Measurements from ENCODE around the gene PPP2R2D. TPM values are rescaled to one million over a fixed set of nuclear protein-coding genes. Genes with fewer than 3 reads are reported as not detected.

The PPP2R2D gene
- polyA plus RNA-seq, 2 donors, result 14.5 to 19.3 TPM

- no peak overlapping the region for H3K4me3 ChIP-seq (ENCODE audit: low read depth in 1 of 2, low read length in 2 of 2)
- WGBS, 2 donors, result 91 to 96% methylated on average over 9 of the region's 9 CpGs
- no peaks in the 10 kb centered on the region for H3K9me3 ChIP-seq (ENCODE audit: control insufficient read depth in 2 of 2, insufficient read depth in 1 of 2, low read depth in 1 of 2, low read length in 1 of 2)
- H3K36me3 ChIP-seq (ENCODE audit: control insufficient read depth in 2 of 2, insufficient read depth in 2 of 2, low read length in 1 of 2), result no peaks in the 10 kb centered on the region
- H3K27me3 ChIP-seq (ENCODE audit: control insufficient read depth in 1 of 2, insufficient read depth in 2 of 2, low read length in 2 of 2), result no peaks in the 10 kb centered on the region
- H3K27ac ChIP-seq (ENCODE audit: low read depth in 2 of 2, low read length in 1 of 2), result no peak overlapping the region
- peaks cover 3 to 8% of the 10 kb centered on the region in 2 donors for H3K4me1 ChIP-seq (ENCODE audit: control insufficient read depth in 2 of 2, insufficient read depth in 2 of 2, low read length in 1 of 2)
Measured at GRCh38 chr10:131902691-131903090, 1.9 kb downstream of the PPP2R2D start.

GRCh38 chr10:131905267-131905571 lies 4.4 kb downstream of the PPP2R2D start:
- Histone ChIP-seq H3K9me3 (ENCODE audit: control insufficient read depth in 2 of 2, insufficient read depth in 1 of 2, low read depth in 1 of 2, low read length in 1 of 2) (no peaks in the 10 kb centered on the region), H3K4me1 (ENCODE audit: control insufficient read depth in 2 of 2, insufficient read depth in 2 of 2, low read length in 1 of 2) (peaks cover 5 to 14% of the 10 kb centered on the region in 2 donors), H3K27me3 (ENCODE audit: control insufficient read depth in 1 of 2, insufficient read depth in 2 of 2, low read length in 2 of 2) (no peaks in the 10 kb centered on the region), H3K27ac (ENCODE audit: low read depth in 2 of 2, low read length in 1 of 2) (no peak overlapping the region), H3K36me3 (ENCODE audit: control insufficient read depth in 2 of 2, insufficient read depth in 2 of 2, low read length in 1 of 2) (peaks cover 0 to 2% of the 10 kb centered on the region in 2 donors), H3K4me3 (ENCODE audit: low read depth in 1 of 2, low read length in 2 of 2) (no peak overlapping the region)
- WGBS, 2 donors, result 82 to 88% methylated on average over 5 of the region's 5 CpGs

- Histone ChIP-seq H3K36me3 (ENCODE audit: control insufficient read depth in 2 of 2, insufficient read depth in 2 of 2, low read length in 1 of 2) (peaks cover 0 to 2% of the 10 kb centered on the region in 2 donors), H3K4me3 (ENCODE audit: low read depth in 1 of 2, low read length in 2 of 2) (no peak overlapping the region), H3K4me1 (ENCODE audit: control insufficient read depth in 2 of 2, insufficient read depth in 2 of 2, low read length in 1 of 2) (peaks cover 5 to 14% of the 10 kb centered on the region in 2 donors), H3K9me3 (ENCODE audit: control insufficient read depth in 2 of 2, insufficient read depth in 1 of 2, low read depth in 1 of 2, low read length in 1 of 2) (no peaks in the 10 kb centered on the region), H3K27ac (ENCODE audit: low read depth in 2 of 2, low read length in 1 of 2) (no peak overlapping the region), H3K27me3 (ENCODE audit: control insufficient read depth in 1 of 2, insufficient read depth in 2 of 2, low read length in 2 of 2) (no peaks in the 10 kb centered on the region)
- 85 to 89% methylated on average over 17 of the region's 17 CpGs for WGBS, 2 donors
Measured at GRCh38 chr10:131905603-131906268, 4.9 kb downstream of the PPP2R2D start.

DNA sequence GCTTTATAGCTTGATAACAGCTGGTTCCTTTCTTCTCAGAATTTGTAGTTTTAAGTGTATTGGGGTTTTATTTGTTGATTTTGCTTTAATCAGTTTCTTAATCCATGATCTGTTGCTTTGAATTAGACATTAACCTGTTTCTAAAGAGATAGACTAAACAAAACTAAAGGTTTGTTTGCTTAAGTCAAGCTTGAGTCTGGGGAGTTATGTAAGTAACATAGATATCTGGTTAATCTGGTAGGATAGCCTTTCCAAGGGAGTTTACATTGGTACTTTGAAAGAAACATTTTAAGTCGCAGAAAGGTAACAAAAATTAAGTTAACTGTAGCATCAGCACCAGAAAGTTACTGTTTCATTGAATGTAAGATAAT lies 5.4 kb downstream of the PPP2R2D start:
- Histone ChIP-seq H3K27me3 (ENCODE audit: control insufficient read depth in 1 of 2, insufficient read depth in 2 of 2, low read length in 2 of 2) (no peaks in the 10 kb centered on the region), H3K36me3 (ENCODE audit: control insufficient read depth in 2 of 2, insufficient read depth in 2 of 2, low read length in 1 of 2) (peaks cover 0 to 2% of the 10 kb centered on the region in 2 donors), H3K4me1 (ENCODE audit: control insufficient read depth in 2 of 2, insufficient read depth in 2 of 2, low read length in 1 of 2) (peaks cover 5 to 14% of the 10 kb centered on the region in 2 donors), H3K27ac (ENCODE audit: low read depth in 2 of 2, low read length in 1 of 2) (no peak overlapping the region), H3K4me3 (ENCODE audit: low read depth in 1 of 2, low read length in 2 of 2) (no peak overlapping the region), H3K9me3 (ENCODE audit: control insufficient read depth in 2 of 2, insufficient read depth in 1 of 2, low read depth in 1 of 2, low read length in 1 of 2) (no peaks in the 10 kb centered on the region)
- WGBS, 2 donors, result 68 to 72% methylated on average over 1 of the region's 1 CpG

GRCh38 chr10:131907679-131908078 lies 6.9 kb downstream of the PPP2R2D start:
- no peaks in the 10 kb centered on the region for H3K27me3 ChIP-seq (ENCODE audit: control insufficient read depth in 1 of 2, insufficient read depth in 2 of 2, low read length in 2 of 2)
- no peak overlapping the region for H3K27ac ChIP-seq (ENCODE audit: low read depth in 2 of 2, low read length in 1 of 2)
- H3K36me3 ChIP-seq (ENCODE audit: control insufficient read depth in 2 of 2, insufficient read depth in 2 of 2, low read length in 1 of 2), result peaks cover 2% of the 10 kb centered on the region in 2 donors
- 88 to 89% methylated on average over 8 of the region's 8 CpGs for WGBS, 2 donors
- H3K4me3 ChIP-seq (ENCODE audit: low read depth in 1 of 2, low read length in 2 of 2), result no peak overlapping the region
- H3K4me1 ChIP-seq (ENCODE audit: control insufficient read depth in 2 of 2, insufficient read depth in 2 of 2, low read length in 1 of 2), result peaks cover 3 to 12% of the 10 kb centered on the region in 2 donors
- H3K9me3 ChIP-seq (ENCODE audit: control insufficient read depth in 2 of 2, insufficient read depth in 1 of 2, low read depth in 1 of 2, low read length in 1 of 2), result no peaks in the 10 kb centered on the region

DNA sequence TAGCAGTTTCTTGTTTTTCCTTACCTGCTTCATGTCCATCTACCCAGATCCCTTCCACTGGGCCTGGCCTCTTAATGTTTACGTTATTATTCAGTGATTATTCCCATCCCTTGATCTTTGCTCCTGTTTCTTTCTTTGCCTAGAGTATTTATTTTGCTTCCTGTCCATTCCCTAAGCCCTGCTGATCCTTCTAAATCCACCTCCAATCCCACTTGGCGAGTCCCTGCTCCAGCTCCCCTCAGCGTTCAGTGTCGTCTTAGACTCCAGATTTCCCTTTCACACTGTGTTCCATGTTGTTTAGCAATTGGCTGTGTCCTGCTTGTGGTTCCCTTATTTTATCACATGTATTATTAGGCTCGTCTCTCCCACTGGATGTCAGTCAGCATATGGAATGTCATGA lies 7.3 kb downstream of the PPP2R2D start:
- peaks cover 2 to 12% of the 10 kb centered on the region in 2 donors for H3K4me1 ChIP-seq (ENCODE audit: control insufficient read depth in 2 of 2, insufficient read depth in 2 of 2, low read length in 1 of 2)
- H3K36me3 ChIP-seq (ENCODE audit: control insufficient read depth in 2 of 2, insufficient read depth in 2 of 2, low read length in 1 of 2), result peaks cover 2% of the 10 kb centered on the region in 2 donors

DNA sequence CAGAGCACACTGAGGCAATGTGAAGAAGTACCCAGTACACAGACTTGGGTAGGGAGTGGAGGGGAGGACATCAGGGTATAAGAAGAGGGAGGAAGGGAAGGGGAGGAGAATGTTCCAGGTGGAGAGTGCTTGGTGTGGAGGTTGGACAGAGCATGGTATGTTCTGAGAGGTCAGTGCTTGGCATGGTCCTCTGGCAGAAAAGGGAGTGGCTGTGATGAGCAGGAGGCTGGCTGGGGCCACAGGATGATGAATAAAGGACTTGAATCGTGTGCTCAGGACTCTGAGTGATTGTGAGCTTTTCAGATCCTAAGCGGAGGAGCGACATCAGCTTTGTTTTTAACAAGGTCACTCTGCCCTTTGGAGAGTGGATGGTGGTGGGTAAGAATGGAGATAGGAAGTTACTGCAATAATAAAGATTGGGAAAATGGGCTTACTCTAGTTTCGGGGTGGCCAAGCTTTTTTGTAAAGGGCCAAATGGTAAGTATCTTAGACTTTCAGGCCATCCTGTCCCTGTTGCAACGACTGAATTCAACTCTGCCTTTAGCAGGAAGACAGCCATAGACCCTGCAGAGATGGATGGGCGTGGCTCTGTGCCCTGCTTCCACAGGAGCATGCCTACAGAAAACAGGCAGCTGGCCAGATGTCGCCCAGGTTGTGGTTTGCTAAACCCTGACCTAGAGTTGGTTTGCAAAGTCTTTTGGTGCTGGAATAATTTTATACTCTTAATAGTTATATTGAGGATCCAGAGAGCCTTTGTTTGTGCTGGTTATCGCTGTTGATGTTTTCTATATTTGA lies 8.4 kb downstream of the PPP2R2D start:
- WGBS, 2 donors, result 75 to 77% methylated on average over 8 of the region's 8 CpGs
- H3K27ac ChIP-seq (ENCODE audit: low read depth in 2 of 2, low read length in 1 of 2), result no peak overlapping the region
- H3K4me3 ChIP-seq (ENCODE audit: low read depth in 1 of 2, low read length in 2 of 2), result no peak overlapping the region
- no peaks in the 10 kb centered on the region for H3K27me3 ChIP-seq (ENCODE audit: control insufficient read depth in 1 of 2, insufficient read depth in 2 of 2, low read length in 2 of 2)
- no peaks in the 10 kb centered on the region for H3K9me3 ChIP-seq (ENCODE audit: control insufficient read depth in 2 of 2, insufficient read depth in 1 of 2, low read depth in 1 of 2, low read length in 1 of 2)
- H3K36me3 ChIP-seq (ENCODE audit: control insufficient read depth in 2 of 2, insufficient read depth in 2 of 2, low read length in 1 of 2), result peaks cover 2% of the 10 kb centered on the region in 2 donors
- peaks cover 2 to 10% of the 10 kb centered on the region in 2 donors for H3K4me1 ChIP-seq (ENCODE audit: control insufficient read depth in 2 of 2, insufficient read depth in 2 of 2, low read length in 1 of 2)

More for the DNA sequence above, 7.3 kb downstream of the PPP2R2D start:
- H3K27ac ChIP-seq (ENCODE audit: low read depth in 2 of 2, low read length in 1 of 2), result no peak overlapping the region
- H3K4me3 ChIP-seq (ENCODE audit: low read depth in 1 of 2, low read length in 2 of 2), result no peak overlapping the region
- H3K27me3 ChIP-seq (ENCODE audit: control insufficient read depth in 1 of 2, insufficient read depth in 2 of 2, low read length in 2 of 2), result no peaks in the 10 kb centered on the region
- 64 to 66% methylated on average over 5 of the region's 5 CpGs for WGBS, 2 donors
- H3K9me3 ChIP-seq (ENCODE audit: control insufficient read depth in 2 of 2, insufficient read depth in 1 of 2, low read depth in 1 of 2, low read length in 1 of 2), result no peaks in the 10 kb centered on the region

DNA sequence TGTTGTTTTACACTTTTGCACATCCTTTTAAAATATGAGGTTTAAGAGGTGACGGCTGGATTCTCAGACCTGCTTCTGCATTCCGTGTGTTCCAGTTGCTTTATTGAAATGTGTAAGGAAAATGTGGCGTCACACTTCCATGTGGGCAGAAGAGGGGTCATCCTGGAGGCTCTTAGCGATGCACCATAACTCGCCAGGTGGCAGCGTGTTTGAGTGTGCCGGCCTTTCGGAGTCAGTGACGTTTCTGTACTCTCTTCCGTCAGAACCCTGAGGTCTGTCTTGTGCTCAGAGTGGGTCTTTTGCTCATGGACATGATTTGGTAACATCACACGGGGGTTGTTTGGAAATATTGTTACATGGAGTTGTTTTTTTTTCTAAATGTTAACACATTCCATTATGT lies 9.1 kb downstream of the PPP2R2D start:
- Histone ChIP-seq H3K9me3 (ENCODE audit: control insufficient read depth in 2 of 2, insufficient read depth in 1 of 2, low read depth in 1 of 2, low read length in 1 of 2) (no peaks in the 10 kb centered on the region), H3K27ac (ENCODE audit: low read depth in 2 of 2, low read length in 1 of 2) (no peak overlapping the region), H3K4me1 (ENCODE audit: control insufficient read depth in 2 of 2, insufficient read depth in 2 of 2, low read length in 1 of 2) (peaks cover 2 to 10% of the 10 kb centered on the region in 2 donors), H3K27me3 (ENCODE audit: control insufficient read depth in 1 of 2, insufficient read depth in 2 of 2, low read length in 2 of 2) (no peaks in the 10 kb centered on the region), H3K4me3 (ENCODE audit: low read depth in 1 of 2, low read length in 2 of 2) (no peak overlapping the region), H3K36me3 (ENCODE audit: control insufficient read depth in 2 of 2, insufficient read depth in 2 of 2, low read length in 1 of 2) (peaks cover 2% of the 10 kb centered on the region in 2 donors)
- WGBS, 2 donors, result 90 to 91% methylated on average over 11 of the region's 11 CpGs

- Histone ChIP-seq H3K9me3 (ENCODE audit: control insufficient read depth in 2 of 2, insufficient read depth in 1 of 2, low read depth in 1 of 2, low read length in 1 of 2) (no peaks in the 10 kb centered on the region), H3K4me3 (ENCODE audit: low read depth in 1 of 2, low read length in 2 of 2) (no peak overlapping the region), H3K4me1 (ENCODE audit: control insufficient read depth in 2 of 2, insufficient read depth in 2 of 2, low read length in 1 of 2) (peaks cover 2 to 10% of the 10 kb centered on the region in 2 donors), H3K36me3 (ENCODE audit: control insufficient read depth in 2 of 2, insufficient read depth in 2 of 2, low read length in 1 of 2) (peaks cover 2% of the 10 kb centered on the region in 2 donors), H3K27me3 (ENCODE audit: control insufficient read depth in 1 of 2, insufficient read depth in 2 of 2, low read length in 2 of 2) (no peaks in the 10 kb centered on the region), H3K27ac (ENCODE audit: low read depth in 2 of 2, low read length in 1 of 2) (no peak overlapping the region)
- WGBS, 2 donors, result 86 to 92% methylated on average over 15 of the region's 15 CpGs
Measured at GRCh38 chr10:131910663-131911314, 10.0 kb downstream of the PPP2R2D start.

Measured in esophagus (tissue), 2 donors.